ENCODE results near the gene SLC24A5.

The SLC24A5 gene

DNA sequence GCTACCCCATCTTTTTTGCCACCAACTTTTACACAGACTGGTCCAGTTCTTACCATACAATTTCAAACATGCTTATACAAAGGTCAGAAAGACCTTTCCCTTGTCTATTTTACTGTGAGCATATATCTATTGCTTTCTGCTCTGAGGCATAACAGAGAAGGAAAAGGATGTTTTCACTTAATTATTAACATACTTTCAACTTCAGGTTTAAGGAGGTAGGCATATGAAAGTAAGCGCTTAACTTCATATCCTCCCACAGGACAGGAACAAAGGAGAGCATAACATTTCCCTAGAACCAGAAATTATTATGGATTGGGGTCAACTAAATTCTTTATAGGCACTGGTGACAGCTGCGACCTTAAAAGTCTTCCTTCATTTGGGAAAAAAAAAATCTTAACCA lies 56.2 kb downstream of the SLC24A5 start:
- no peak overlapping the region for H3K27ac ChIP-seq
- H3K27me3 ChIP-seq (replicated peaks), result no peaks in the 10 kb centered on the region
- no peak for TF ChIP-seq CTCF (IDR thresholded peaks at IDR 0.05; ENCODE audit: low read depth, low read length, missing control alignments)
- no peak overlapping the region for H3K4me3 ChIP-seq (ENCODE audit: low read depth, low read length)
- in situ Hi-C loops (cut with HindIII; ENCODE audit: low pct_ligation_motif_present, low sequenced_read_pairs), result no loop called here
- H3K36me3 ChIP-seq (replicated peaks), result no peaks in the 10 kb centered on the region
- DNase-seq, result no peak

- no peak for TF ChIP-seq CTCF (IDR thresholded peaks at IDR 0.05; ENCODE audit: low read depth, low read length, missing control alignments)
- DNase-seq, result peak; percentile 38
- Histone ChIP-seq H3K27me3 (replicated peaks) (no peaks in the 10 kb centered on the region), H3K4me3 (ENCODE audit: low read depth, low read length) (peak overlapping the region; percentile 60), H3K36me3 (replicated peaks) (no peaks in the 10 kb centered on the region), H3K27ac (peak overlapping the region; percentile 46)
- in situ Hi-C loops (cut with HindIII; ENCODE audit: low pct_ligation_motif_present, low sequenced_read_pairs), result no loop called here
Measured at GRCh38 chr15:48177383-48177765, 56.6 kb downstream of the SLC24A5 start.

DNA sequence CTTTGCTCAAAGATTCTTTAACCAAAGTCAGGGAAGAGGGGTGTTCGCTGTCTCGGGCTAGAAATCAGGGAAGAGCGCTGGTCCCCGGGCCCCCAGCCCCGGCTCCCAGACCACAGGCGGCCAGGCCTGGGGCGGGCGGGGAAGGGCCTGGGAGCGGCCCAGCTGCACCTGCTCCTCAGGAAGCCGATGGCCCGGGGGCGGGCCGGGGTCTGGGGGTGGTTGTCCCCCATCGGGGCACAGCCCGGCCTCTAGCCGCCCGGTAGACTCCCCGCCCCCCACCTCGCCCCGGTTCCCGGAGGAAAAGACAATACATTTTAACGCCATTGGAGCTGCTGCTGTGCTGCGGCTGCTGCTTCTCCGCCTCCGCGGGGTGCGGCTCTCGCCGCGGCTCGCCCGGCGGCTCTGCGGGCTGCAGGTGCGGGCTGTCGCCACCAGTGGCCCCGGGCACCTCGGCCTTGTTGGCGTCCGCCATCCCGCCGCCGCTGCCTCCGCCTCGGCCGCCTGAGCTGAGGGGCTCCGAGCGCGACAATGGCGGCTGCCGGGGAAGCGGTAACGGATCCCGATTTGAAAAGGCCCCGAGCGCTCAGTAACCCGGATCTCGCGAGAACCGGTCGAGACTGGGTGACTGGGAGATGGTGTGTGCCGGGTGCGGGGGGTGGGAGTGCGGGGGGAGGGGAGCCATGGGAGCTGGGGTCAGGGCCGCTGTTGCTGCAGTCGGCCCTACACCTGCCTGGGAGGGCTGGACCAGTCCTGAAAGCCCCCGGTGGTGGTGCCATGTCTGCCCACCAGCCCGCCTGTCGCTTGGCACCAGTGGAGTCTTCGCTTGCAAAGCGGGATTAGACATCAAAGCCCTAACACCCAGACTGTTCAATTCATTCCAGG lies 57.2 kb downstream of the SLC24A5 start, which contains the start of gene MYEF2:
Gene MYEF2, minus strand, starts transcription at position 530 of the 882 bp plus-strand sequence. Its CDS starts 58 bp downstream, at position 472.
- no peaks in the 10 kb centered on the region for H3K27me3 ChIP-seq (replicated peaks)
- peak within 1 kb of the TSS; percentile 60 for H3K4me3 ChIP-seq (ENCODE audit: low read depth, low read length)
- DNase-seq, result peak; percentile 70
- no peaks in the 10 kb centered on the region for H3K36me3 ChIP-seq (replicated peaks)
- in situ Hi-C loops (cut with HindIII; ENCODE audit: low pct_ligation_motif_present, low sequenced_read_pairs), result no loop called here
- H3K27ac ChIP-seq, result peak within 1 kb of the TSS; percentile 46
- no peak for TF ChIP-seq CTCF (IDR thresholded peaks at IDR 0.05; ENCODE audit: low read depth, low read length, missing control alignments)

DNA sequence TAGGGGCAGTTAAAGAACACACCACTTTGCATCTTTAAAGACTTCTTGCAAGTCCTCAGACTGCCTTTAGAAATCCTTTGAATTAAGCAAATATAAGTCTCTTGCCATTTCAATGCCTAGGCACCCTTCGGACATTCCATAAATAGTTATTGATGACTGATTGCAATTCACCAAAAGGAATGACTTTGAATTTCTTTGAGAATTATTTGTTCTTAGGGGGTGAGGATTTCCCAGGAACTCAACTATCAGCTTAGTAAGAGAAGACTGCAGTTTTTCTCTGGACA lies 57.8 kb downstream of the SLC24A5 start:
- no peak for DNase-seq
- H3K27me3 ChIP-seq (replicated peaks), result no peaks in the 10 kb centered on the region
- no peak for TF ChIP-seq CTCF (IDR thresholded peaks at IDR 0.05; ENCODE audit: low read depth, low read length, missing control alignments)
- H3K36me3 ChIP-seq (replicated peaks), result no peaks in the 10 kb centered on the region
- H3K27ac ChIP-seq, result no peak overlapping the region
- in situ Hi-C loops (cut with HindIII; ENCODE audit: low pct_ligation_motif_present, low sequenced_read_pairs), result no loop called here
- H3K4me3 ChIP-seq (ENCODE audit: low read depth, low read length), result peak overlapping the region; percentile 60

- no peak for TF ChIP-seq CTCF (IDR thresholded peaks at IDR 0.05; ENCODE audit: low read depth, low read length, missing control alignments)
- H3K27me3 ChIP-seq (replicated peaks), result no peaks in the 10 kb centered on the region
- DNase-seq, result no peak
- no peaks in the 10 kb centered on the region for H3K36me3 ChIP-seq (replicated peaks)
- in situ Hi-C loops (cut with HindIII; ENCODE audit: low pct_ligation_motif_present, low sequenced_read_pairs), result no loop called here
- H3K27ac ChIP-seq, result no peak overlapping the region
- H3K4me3 ChIP-seq (ENCODE audit: low read depth, low read length), result no peak overlapping the region
Measured at GRCh38 chr15:48182749-48183148, 62.0 kb downstream of the SLC24A5 start.

GRCh38 chr15:48185529-48185928 lies 64.7 kb downstream of the SLC24A5 start:
- TF ChIP-seq CTCF (IDR thresholded peaks at IDR 0.05; ENCODE audit: low read depth, low read length, missing control alignments), result no peak
- Histone ChIP-seq H3K36me3 (replicated peaks) (no peaks in the 10 kb centered on the region), H3K27me3 (replicated peaks) (no peaks in the 10 kb centered on the region), H3K4me3 (ENCODE audit: low read depth, low read length) (no peak overlapping the region), H3K27ac (no peak overlapping the region)
- in situ Hi-C loops (cut with HindIII; ENCODE audit: low pct_ligation_motif_present, low sequenced_read_pairs), result no loop called here
- DNase-seq, result no peak

Data from brain microvascular endothelial cell (primary cell).